HL-60 (cell line): ENCODE results near the gene RESP18.

Source experiments
- DNase-seq, 2 experiments: peaks; one replicate each; pipeline ENCODE4 v3.0.0-alpha.2; 2010 to 2020; ENCODE audit warnings: low read depth in 1 of 2, low spot score in 1 of 2
- H3K27ac ChIP-seq: fragments of 250-450 bp; sonication (Bioruptor Pico); replicated peaks from 2 replicates; pipeline ENCODE4 v1.5.1; 2020; ENCODE audit warnings: mild to moderate bottlenecking, moderate library complexity
- H3K27me3 ChIP-seq: fragments of 250-450 bp; sonication (Bioruptor Pico); 2 replicates; pipeline ENCODE4 v1.5.1; 2021; ENCODE audit warnings: mild to moderate bottlenecking, moderate library complexity; ENCODE audit not compliant: insufficient read depth, poor library complexity, severe bottlenecking
- H3K4me3 ChIP-seq: replicated peaks from 2 replicates; pipeline ENCODE4 v1.5.1; 2011; ENCODE audit warnings: mild to moderate bottlenecking, control low read depth, low read length; ENCODE audit not compliant: insufficient read depth
- GABPA ChIP-seq: IDR thresholded peaks from 2 replicates; pipeline ENCODE4 v1.6.1; 2012; ENCODE audit warnings: low read depth
- POLR2AphosphoS5 ChIP-seq: IDR thresholded peaks from 2 replicates; pipeline ENCODE4 v1.6.1; 2012; ENCODE audit warnings: low read depth
- SPI1 ChIP-seq: IDR thresholded peaks from 2 replicates; pipeline ENCODE4 v1.6.1; 2012; ENCODE audit warnings: low read depth, mild to moderate bottlenecking, borderline replicate concordance
- long read RNA-seq: library from polyadenylated mRNA; unstranded; transcript quantifications from one replicate; pipeline ENCODE4 v2.0.0, GENCODE V29; 2020
- TF ChIP-seq, protein P1 (sequence below): IDR thresholded peaks from 2 replicates; pipeline ENCODE4 v1.6.1; 2012; ENCODE audit warnings: low read depth; ENCODE audit not compliant: insufficient replicate concordance
- TF ChIP-seq, protein P2 (sequence below): IDR thresholded peaks from one replicate; pipeline ENCODE4 v1.5.1; 2011; ENCODE audit warnings: low read length, control low read depth, inconsistent platforms; ENCODE audit not compliant: insufficient read depth

Gene RESP18
- long read RNA-seq, result 0 reads

DNA sequence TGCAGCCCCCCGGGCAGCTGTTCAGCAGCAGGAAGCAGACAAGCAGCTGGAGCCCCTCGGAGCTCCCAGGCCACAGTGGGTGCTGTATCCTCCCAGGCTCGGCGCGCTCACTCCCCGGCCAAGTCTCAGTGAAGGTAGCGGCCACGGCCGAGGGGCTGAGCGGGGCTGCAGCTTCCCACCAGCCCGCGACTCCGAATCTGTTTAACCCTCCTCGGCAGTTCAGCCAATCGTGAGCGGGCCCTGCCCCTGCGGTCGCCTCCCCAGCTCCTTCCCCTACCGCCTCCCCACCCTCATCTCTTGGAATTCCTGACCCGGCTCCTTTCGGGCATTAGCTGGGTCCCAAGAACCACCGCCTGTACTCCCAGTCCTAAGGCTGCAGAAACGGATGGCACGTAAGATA lies at the start of gene RESP18:
Gene RESP18 (minus strand): TSS at position 203 of the 400 bp plus-strand sequence.
- Histone ChIP-seq H3K27me3 (peaks cover 17% of the 10 kb centered on the region), H3K4me3 (no peak within 1 kb of the TSS), H3K27ac (no peak within 1 kb of the TSS)
- TF ChIP-seq SPI1 (no peak), POLR2AphosphoS5 (no peak)
- TF ChIP-seq, protein P1, sequence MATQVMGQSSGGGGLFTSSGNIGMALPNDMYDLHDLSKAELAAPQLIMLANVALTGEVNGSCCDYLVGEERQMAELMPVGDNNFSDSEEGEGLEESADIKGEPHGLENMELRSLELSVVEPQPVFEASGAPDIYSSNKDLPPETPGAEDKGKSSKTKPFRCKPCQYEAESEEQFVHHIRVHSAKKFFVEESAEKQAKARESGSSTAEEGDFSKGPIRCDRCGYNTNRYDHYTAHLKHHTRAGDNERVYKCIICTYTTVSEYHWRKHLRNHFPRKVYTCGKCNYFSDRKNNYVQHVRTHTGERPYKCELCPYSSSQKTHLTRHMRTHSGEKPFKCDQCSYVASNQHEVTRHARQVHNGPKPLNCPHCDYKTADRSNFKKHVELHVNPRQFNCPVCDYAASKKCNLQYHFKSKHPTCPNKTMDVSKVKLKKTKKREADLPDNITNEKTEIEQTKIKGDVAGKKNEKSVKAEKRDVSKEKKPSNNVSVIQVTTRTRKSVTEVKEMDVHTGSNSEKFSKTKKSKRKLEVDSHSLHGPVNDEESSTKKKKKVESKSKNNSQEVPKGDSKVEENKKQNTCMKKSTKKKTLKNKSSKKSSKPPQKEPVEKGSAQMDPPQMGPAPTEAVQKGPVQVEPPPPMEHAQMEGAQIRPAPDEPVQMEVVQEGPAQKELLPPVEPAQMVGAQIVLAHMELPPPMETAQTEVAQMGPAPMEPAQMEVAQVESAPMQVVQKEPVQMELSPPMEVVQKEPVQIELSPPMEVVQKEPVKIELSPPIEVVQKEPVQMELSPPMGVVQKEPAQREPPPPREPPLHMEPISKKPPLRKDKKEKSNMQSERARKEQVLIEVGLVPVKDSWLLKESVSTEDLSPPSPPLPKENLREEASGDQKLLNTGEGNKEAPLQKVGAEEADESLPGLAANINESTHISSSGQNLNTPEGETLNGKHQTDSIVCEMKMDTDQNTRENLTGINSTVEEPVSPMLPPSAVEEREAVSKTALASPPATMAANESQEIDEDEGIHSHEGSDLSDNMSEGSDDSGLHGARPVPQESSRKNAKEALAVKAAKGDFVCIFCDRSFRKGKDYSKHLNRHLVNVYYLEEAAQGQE, result no peak
- DNase-seq, result no peak

DNA sequence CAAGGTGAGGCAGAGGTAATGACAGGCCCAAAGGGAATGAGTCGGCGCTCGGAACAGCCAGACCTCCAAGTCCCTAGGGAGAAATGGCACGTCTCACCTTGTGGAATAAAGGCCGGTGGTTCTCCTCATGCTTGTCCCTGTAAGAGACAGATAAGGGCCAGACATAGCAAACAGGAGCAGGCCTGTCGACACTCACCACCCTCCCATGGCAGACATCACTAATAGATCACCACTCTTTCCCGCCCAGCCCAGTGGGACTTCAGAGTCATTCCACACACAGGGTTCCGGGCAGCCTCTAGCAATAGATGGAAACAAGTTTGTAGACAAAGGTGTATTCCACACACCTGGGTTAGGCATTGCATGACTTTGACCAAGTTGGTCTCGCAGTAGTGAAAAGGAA lies 48.9 kb upstream of the RESP18 start:
- Histone ChIP-seq H3K4me3 (no peak overlapping the region), H3K27ac (no peak overlapping the region), H3K27me3 (no peaks in the 10 kb centered on the region)
- no peak for DNase-seq
- TF ChIP-seq SPI1 (no peak), POLR2AphosphoS5 (no peak), GABPA (no peak)
- TF ChIP-seq, protein P1, result no peak
- TF ChIP-seq, protein P2, sequence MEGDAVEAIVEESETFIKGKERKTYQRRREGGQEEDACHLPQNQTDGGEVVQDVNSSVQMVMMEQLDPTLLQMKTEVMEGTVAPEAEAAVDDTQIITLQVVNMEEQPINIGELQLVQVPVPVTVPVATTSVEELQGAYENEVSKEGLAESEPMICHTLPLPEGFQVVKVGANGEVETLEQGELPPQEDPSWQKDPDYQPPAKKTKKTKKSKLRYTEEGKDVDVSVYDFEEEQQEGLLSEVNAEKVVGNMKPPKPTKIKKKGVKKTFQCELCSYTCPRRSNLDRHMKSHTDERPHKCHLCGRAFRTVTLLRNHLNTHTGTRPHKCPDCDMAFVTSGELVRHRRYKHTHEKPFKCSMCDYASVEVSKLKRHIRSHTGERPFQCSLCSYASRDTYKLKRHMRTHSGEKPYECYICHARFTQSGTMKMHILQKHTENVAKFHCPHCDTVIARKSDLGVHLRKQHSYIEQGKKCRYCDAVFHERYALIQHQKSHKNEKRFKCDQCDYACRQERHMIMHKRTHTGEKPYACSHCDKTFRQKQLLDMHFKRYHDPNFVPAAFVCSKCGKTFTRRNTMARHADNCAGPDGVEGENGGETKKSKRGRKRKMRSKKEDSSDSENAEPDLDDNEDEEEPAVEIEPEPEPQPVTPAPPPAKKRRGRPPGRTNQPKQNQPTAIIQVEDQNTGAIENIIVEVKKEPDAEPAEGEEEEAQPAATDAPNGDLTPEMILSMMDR, result no peak

DNA sequence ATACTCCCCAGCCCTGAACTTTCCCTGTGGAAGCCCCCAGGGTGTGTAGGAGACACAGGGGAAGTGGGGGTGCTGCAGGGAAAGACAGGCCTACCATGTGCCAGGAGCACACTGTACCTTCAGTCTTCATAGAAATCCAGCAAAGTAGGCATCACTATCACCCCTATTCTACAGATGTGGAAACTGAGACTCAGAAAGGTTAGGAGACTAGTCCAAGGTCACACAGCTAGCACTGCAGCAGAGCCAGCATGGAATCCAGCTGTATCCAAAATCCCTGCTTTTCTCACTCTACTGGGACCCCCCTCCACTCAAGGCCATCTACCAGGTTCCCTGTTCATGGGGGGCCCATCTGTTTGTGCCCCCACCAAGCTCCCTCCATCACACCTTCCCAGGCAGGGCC lies 48.4 kb upstream of the RESP18 start:
- H3K27me3 ChIP-seq, result no peaks in the 10 kb centered on the region
- no peak overlapping the region for H3K27ac ChIP-seq
- TF ChIP-seq POLR2AphosphoS5 (no peak), SPI1 (no peak), GABPA (no peak)
- TF ChIP-seq, protein P1, result no peak
- TF ChIP-seq, protein P2, result no peak
- H3K4me3 ChIP-seq, result no peak overlapping the region
- DNase-seq, result no peak
